ENCODE measurements around the gene UNC13B.

Gene UNC13B

DNA sequence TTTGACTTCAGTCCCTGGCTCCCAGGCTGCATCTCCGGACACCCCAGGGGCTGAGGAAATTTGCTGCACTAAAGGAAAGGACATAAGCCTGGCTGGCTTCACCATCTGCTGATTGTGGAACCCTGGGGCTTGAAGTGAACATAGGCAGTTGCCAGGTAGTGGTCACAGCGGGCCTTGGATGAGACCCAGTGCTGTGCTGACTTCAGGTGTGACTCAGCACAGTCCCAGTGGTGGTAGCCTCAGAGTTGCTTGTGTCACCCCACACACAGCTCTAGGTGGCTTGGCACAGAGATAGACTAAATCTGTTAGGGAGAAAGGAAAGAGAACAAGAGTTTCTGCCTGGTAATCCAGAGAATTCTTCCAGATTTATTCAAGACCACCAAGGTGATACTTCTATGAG is 292.0 kb downstream of the UNC13B start:
- no peak for DNase-seq

All from GF-D8 (cell line).